Activated T-helper 17 cell treated with anti-CD3 and anti-CD28 coated beads, Interleukin-2, amount 50 U/mL, for 72 hours (primary cell): ENCODE data around the gene ETFRF1. TPM values are rescaled to one million over a fixed set of nuclear protein-coding genes. Genes with fewer than 3 reads are reported as not detected.

Experiments used
- ATAC-seq: fragments of 150-1000 bp; cut with Tn5 transposase; replicated peaks from 2 replicates; pipeline ENCODE4 v1.10.0; 2021; ENCODE audit warnings: mild to moderate bottlenecking, moderate library complexity
- H3K27ac Mint-ChIP-seq: one replicate; pipeline ENCODE4 v1.8.0; 2022; ENCODE audit warnings: mixed read lengths
- H3K27me3 Mint-ChIP-seq: one replicate; pipeline ENCODE4 v1.8.0; 2022; ENCODE audit warnings: mixed read lengths
- H3K36me3 Mint-ChIP-seq: one replicate; pipeline ENCODE4 v1.8.0; 2022; ENCODE audit warnings: low read depth, mild to moderate bottlenecking, mixed read lengths
- H3K4me1 Mint-ChIP-seq: one replicate; pipeline ENCODE4 v1.8.0; 2022; ENCODE audit warnings: mixed read lengths
- H3K4me3 Mint-ChIP-seq: one replicate; pipeline ENCODE4 v1.8.0; 2022; ENCODE audit warnings: mild to moderate bottlenecking, mixed read lengths
- H3K9me3 Mint-ChIP-seq: one replicate; pipeline ENCODE4 v1.8.0; 2022; ENCODE audit warnings: mixed read lengths
- total RNA-seq, 2 donors: library from RNA; stranded (reverse); gene quantifications; one replicate each; pipeline ENCODE4 v1.2.3, GENCODE V29; 2022

Gene ETFRF1, protein sequence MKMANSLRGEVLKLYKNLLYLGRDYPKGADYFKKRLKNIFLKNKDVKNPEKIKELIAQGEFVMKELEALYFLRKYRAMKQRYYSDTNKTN
- total RNA-seq, result 10 to 100 TPM; 11.2 to 11.8 TPM

DNA sequence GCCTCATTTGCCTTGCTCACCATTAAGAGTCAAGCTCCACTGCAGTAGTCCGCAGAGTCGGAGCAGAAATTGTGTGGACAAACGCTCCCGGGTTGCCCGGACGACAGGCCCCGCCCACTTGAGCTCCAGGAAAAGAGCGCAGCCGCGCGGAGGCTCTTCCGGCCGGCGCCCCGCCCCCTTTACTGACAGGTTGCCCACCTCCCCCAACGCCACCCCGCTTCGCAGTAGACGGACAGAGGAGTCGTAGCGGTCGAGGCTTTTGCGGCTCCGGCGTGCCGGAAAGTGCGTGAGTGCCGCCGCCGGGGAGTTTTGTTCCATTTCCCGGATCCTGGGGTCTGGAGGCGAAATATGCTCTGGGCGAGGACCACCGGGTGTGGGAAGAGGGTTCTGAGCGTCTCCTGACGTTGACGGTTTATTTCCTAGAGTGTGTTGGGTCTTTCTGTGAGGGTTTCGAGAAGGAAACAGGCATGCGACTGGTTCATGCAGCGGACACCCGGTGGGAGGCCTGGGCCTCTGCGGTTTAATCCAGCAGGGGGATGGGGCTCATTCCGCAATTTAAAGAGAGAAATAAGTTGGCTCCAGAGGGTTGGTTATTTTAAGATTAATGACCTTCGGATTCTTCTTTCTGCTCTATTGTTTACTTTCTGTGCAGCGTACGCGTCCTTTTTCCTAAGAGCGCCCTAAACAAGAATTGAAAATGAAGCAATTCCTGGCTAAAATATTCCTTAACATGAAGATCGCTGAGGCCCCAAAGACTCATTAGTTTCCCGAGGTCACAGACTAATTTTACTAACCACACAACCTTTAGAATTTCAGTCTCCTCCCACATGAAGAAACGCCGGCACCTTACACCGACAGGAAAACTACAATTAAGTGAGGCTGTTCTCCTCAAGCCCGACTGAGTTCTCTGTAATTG, at the start of gene ETFRF1, which contains the start of gene DNAI7:
TSS of gene ETFRF1 (plus strand) at position 182 of the 916 bp plus-strand sequence. CDS start 8,720 bp downstream, outside the sequence.
TSS of gene DNAI7 (minus strand) at position 105 of the 916 bp plus-strand sequence. CDS start at position 23, 82 bp downstream.
- peak; percentile 98 for ATAC-seq
- Mint-ChIP-seq H3K4me1 (peaks cover 12% of the 10 kb centered on the region), H3K4me3 (peak within 1 kb of the TSS; percentile 94), H3K9me3 (no peaks in the 10 kb centered on the region), H3K27ac (peak within 1 kb of the TSS; percentile 99), H3K27me3 (no peaks in the 10 kb centered on the region), H3K36me3 (peaks cover 5% of the 10 kb centered on the region)

DNA sequence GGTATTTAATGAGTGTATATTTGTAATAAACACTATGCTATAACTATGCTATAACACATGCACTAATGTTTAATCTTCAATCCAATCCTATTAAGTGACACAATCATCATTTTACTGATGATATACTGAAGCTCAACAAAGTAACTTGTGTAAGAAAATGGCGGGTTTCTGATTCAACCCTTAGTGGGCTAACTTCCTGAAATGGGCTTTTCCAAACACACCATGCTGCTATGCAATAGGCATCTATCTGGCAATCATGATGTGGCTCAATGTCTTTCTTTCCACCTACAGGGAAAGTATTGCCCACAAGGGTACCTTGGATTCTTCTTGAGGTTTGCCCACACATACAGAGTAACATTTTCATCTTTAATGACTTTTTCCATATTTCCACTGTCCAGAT, 48.4 kb upstream of the ETFRF1 start:
- no peaks in the 10 kb centered on the region for H3K36me3 Mint-ChIP-seq
- H3K27ac Mint-ChIP-seq, result no peak overlapping the region
- no peaks in the 10 kb centered on the region for H3K9me3 Mint-ChIP-seq
- H3K4me3 Mint-ChIP-seq, result no peak overlapping the region
- no peaks in the 10 kb centered on the region for H3K4me1 Mint-ChIP-seq
- H3K27me3 Mint-ChIP-seq, result no peaks in the 10 kb centered on the region
- ATAC-seq, result no peak

DNA sequence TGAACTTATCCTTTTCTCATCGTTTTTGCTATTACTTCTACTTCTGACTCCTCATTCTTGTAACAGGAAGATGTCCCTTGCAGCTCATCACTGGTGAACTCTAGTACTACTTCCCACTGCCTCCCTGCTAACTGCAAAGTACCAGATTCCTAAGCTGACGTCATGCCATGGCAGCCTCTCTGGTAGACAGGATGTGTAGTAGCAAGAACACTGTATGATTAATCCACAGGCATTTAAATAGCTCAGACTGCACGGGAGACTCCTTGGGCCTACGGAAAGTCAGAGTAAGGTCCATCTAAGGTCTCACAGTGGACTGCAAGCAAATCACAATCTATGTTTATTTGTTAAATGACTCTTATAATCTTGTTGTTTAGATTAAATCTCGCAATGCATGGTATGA, 43.6 kb upstream of the ETFRF1 start:
- no peaks in the 10 kb centered on the region for H3K9me3 Mint-ChIP-seq
- H3K27me3 Mint-ChIP-seq, result no peaks in the 10 kb centered on the region
- no peaks in the 10 kb centered on the region for H3K4me1 Mint-ChIP-seq
- H3K27ac Mint-ChIP-seq, result no peak overlapping the region
- H3K4me3 Mint-ChIP-seq, result no peak overlapping the region
- no peaks in the 10 kb centered on the region for H3K36me3 Mint-ChIP-seq
- no peak for ATAC-seq

DNA sequence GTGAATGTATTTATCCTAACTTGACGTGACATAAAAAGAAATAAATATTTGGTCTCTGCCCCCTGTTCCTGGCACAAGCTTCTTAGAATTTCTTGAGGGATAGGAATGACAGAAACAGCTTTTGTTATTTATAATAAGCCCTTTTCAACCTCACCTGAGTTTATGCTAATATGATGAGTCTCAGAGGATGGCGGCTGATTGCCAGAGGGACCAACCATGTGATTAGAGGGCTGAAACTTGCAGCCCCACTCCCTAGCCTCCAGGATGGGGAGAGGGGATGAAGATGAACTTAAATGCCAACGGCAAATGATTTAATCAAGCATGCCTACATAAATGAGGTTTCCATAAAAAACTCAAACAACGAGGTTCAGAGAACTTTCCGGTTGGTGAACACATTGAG, 43.0 kb upstream of the ETFRF1 start:
- Mint-ChIP-seq H3K4me3 (no peak overlapping the region), H3K27me3 (no peaks in the 10 kb centered on the region), H3K36me3 (no peaks in the 10 kb centered on the region), H3K4me1 (no peaks in the 10 kb centered on the region), H3K27ac (no peak overlapping the region), H3K9me3 (no peaks in the 10 kb centered on the region)
- ATAC-seq, result no peak

DNA sequence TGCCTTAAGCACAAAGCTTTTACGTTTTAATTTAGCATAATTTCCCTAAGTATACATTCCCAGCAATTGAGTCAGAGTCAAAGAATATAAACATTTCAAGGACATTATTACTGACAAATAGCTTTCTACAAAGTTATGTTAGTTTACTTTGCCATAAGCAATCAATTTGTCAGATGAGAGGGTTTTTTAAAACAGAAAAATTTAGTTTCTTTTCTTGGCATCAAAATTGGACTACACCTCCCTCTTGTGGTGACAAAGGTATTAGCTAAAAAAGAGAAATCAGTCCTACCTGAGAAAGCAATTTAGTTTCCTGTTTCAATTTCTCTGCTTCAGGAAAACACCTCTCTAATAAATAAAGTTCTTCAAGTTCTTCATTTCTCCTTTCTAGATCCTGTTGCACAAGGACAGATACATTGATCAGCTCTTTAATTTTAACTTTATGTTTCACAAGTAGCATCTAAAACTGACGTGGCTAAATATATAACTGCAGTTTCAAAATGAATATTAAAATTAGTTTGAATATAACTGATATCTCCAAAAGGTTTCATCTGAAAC, 39.9 kb upstream of the ETFRF1 start:
- H3K36me3 Mint-ChIP-seq, result no peaks in the 10 kb centered on the region
- H3K4me3 Mint-ChIP-seq, result peak overlapping the region; percentile 25
- H3K4me1 Mint-ChIP-seq, result no peaks in the 10 kb centered on the region
- H3K27ac Mint-ChIP-seq, result no peak overlapping the region
- no peak for ATAC-seq
- H3K9me3 Mint-ChIP-seq, result no peaks in the 10 kb centered on the region
- H3K27me3 Mint-ChIP-seq, result no peaks in the 10 kb centered on the region

DNA sequence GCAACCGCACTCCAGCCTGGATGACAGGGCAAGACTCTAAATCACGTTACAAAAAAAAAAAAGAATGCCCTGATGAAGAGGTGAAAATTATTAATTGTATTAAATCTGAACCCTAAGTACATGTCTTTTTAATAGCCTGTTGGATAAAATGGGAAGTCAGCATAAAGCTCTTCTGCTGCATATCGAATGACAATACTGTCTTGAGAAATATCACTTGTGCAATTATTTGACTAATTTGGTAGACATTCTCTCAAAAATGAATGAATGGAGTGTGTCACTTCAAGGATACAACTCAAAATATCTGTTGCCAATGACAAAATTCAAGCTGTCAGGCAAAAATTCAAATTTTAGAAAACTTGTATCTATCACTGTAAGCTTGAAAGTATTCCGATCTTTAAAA, 39.0 kb upstream of the ETFRF1 start:
- Mint-ChIP-seq H3K4me3 (no peak overlapping the region), H3K4me1 (no peaks in the 10 kb centered on the region), H3K36me3 (no peaks in the 10 kb centered on the region), H3K27ac (no peak overlapping the region), H3K27me3 (no peaks in the 10 kb centered on the region), H3K9me3 (no peaks in the 10 kb centered on the region)
- ATAC-seq, result no peak

DNA sequence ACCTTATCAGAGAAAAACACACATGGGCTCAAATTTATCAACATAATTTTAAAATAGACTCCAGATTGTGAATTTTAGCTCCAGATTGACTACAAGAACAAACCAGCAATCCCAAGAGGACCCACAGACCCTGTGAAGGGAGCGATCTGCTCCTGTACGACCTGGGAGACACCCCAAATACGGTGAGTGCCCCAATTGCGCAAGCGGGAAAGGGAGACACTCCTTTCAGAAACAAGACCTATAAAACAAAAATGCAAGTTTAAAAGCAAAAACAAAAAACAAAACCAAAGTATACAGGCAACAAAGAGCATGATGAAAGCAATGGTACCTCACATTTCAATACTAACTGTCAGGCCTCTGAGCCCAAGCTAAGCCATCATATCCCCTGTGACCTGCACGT, 32.2 kb upstream of the ETFRF1 start:
- Mint-ChIP-seq H3K4me3 (no peak overlapping the region), H3K27ac (no peak overlapping the region), H3K9me3 (no peaks in the 10 kb centered on the region), H3K36me3 (no peaks in the 10 kb centered on the region), H3K4me1 (no peaks in the 10 kb centered on the region), H3K27me3 (no peaks in the 10 kb centered on the region)
- no peak for ATAC-seq

DNA sequence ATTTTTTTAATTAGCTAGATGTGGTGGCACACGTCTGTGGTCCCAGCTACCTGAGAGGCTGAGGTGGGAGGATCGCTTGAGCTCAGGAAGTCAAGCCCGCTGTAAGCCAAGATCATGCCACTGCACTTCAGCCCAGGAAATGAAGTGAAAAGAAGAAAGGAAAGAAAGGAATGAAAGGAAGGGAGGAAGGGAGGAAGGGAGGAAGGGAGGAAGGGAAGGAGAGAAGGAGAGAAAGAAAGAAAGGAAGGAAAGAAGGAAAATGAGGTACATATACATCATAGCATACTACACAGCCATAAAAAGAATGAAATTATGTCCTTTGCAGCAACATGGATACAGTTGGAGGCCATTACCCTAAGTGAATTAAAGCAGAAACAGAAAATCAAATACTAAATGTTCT, 12.3 kb upstream of the ETFRF1 start:
- H3K27ac Mint-ChIP-seq, result no peak overlapping the region
- no peak for ATAC-seq
- H3K4me3 Mint-ChIP-seq, result no peak overlapping the region
- no peaks in the 10 kb centered on the region for H3K36me3 Mint-ChIP-seq
- no peaks in the 10 kb centered on the region for H3K9me3 Mint-ChIP-seq
- H3K27me3 Mint-ChIP-seq, result no peaks in the 10 kb centered on the region
- peaks cover 12% of the 10 kb centered on the region for H3K4me1 Mint-ChIP-seq

DNA sequence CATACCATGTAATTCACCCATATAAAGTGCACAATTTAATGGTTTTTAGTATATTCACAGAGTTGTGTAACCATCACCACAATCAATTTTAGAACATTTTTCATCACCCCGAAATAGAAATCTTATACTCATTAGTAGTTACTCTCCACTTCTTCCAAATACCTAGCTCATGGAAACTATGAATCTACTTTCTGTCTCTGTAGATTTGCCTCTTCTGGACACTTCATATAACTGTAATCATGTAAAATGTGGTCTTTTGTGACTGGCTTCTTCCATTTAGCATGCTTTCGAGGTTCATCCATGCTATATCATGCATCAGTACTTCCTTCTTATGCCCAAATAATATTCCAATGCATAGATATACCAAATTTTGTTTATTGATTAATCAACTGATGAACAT, 10.9 kb upstream of the ETFRF1 start:
- Mint-ChIP-seq H3K9me3 (no peaks in the 10 kb centered on the region), H3K36me3 (no peaks in the 10 kb centered on the region), H3K27me3 (no peaks in the 10 kb centered on the region), H3K4me3 (no peak overlapping the region), H3K27ac (no peak overlapping the region), H3K4me1 (peaks cover 12% of the 10 kb centered on the region)
- peak; percentile 35 for ATAC-seq

DNA sequence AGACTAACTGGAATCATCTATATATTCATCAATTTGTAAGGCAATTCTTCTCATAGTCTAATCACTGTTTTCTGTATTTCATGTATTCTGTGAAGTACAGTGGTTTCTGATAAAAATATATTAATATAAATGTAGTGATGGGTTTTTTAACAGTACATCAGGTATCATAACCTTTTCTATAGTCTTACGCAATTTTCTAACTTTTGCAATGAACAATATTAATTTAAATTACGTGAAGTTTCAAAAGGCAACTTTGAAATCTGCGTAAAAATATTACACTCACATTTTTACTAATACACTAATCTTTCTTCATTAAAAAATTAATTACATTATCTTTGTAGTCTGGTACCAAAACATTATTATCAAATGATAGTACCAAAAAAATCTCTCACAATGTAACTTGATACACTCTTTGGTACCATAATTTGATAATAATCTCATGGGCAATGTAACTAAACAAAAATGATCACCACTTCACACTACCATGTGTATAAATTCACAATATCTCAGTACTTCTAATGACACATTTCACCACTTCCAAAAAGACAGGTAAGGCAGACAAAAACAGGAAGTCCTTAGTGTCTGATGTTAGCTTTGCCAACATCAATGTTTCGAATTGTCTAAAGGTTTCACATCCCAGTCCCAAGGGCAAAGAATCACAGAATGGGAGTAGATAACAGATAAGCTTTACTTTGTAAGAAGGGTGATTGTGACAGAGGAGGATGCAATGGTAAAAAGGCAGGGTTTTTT, 8.8 kb upstream of the ETFRF1 start:
- peak; percentile 68 for ATAC-seq
- Mint-ChIP-seq H3K27me3 (no peaks in the 10 kb centered on the region), H3K27ac (peak overlapping the region; percentile 46)

DNA sequence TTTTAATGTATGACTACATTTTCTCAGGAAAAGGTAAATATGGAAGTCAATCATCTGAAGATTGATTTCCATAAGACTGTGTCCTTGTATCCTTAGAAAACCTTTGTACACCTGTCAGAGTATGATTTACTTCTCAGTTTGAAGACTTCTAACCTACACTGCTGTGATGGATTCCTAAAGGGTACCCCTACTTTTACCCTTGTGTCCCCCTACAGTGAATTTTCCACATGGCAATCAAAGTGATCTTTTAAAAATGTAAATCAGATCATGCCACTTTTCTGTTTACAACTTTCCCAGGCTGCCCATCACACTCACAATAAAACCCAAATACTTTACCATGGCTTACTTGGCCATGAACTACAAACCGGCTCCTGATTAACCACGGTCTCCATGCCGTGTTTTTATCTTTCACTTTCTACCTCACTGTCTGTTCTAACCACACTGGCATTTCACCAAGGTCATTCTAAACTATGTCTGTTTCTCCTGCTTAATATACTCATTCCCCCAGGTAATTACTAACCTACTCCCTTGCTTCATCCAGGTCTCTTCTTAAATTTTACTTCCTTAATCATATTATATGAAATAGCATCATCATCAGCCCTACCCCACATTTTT, 8.1 kb upstream of the ETFRF1 start:
- Mint-ChIP-seq H3K4me3 (peak overlapping the region; percentile 59), H3K27me3 (no peaks in the 10 kb centered on the region), H3K27ac (peak overlapping the region; percentile 46), H3K9me3 (no peaks in the 10 kb centered on the region), H3K4me1 (peaks cover 12% of the 10 kb centered on the region), H3K36me3 (no peaks in the 10 kb centered on the region)
- ATAC-seq, result peak; percentile 87

More for the DNA sequence above, 8.8 kb upstream of the ETFRF1 start:
- Mint-ChIP-seq H3K4me3 (peak overlapping the region; percentile 59), H3K9me3 (no peaks in the 10 kb centered on the region), H3K36me3 (no peaks in the 10 kb centered on the region), H3K4me1 (peaks cover 12% of the 10 kb centered on the region)

DNA sequence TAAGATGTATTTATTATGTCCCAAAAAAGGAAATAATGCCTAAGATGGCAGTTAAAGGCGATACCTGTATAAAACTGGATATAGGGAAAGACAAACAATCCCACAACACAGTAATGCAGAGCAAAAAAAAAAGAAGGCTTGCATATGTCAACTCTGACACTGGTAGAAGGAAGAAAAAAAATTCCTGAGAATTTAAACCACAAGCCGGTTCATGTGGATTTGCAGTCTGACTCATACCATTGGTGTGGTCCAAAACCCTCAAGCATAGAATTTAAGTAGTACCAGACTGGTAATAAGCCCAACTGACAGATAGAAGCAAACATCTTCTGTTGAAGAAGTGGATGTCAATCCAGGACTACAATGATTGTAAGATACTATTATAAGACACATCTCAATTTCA, 7.3 kb upstream of the ETFRF1 start:
- Mint-ChIP-seq H3K27ac (no peak overlapping the region), H3K27me3 (no peaks in the 10 kb centered on the region), H3K36me3 (no peaks in the 10 kb centered on the region), H3K4me1 (peaks cover 12% of the 10 kb centered on the region), H3K9me3 (no peaks in the 10 kb centered on the region), H3K4me3 (no peak overlapping the region)
- no peak for ATAC-seq

DNA sequence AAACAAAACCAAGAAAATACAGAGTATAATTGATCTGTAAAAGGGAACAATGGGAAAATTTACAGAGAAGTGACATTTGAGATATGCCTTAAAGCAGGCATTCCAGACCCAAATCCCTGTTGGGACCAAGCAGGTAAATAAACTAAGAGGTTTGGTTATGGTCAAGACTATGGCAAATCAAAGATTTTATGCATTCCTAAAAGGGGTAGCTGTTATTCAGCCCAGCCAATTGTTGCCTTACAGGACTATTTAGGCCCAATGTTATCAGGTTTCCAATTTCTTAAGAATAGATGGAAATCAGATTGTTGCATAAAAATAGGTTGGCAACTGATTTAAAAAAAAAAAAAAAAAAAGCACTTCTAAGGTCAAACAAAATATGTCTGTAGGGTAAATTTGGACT, 5.4 kb upstream of the ETFRF1 start:
- ATAC-seq, result no peak
- H3K4me1 Mint-ChIP-seq, result peaks cover 12% of the 10 kb centered on the region
- H3K9me3 Mint-ChIP-seq, result no peaks in the 10 kb centered on the region
- no peaks in the 10 kb centered on the region for H3K27me3 Mint-ChIP-seq
- H3K36me3 Mint-ChIP-seq, result no peaks in the 10 kb centered on the region
- H3K27ac Mint-ChIP-seq, result no peak overlapping the region
- no peak overlapping the region for H3K4me3 Mint-ChIP-seq

DNA sequence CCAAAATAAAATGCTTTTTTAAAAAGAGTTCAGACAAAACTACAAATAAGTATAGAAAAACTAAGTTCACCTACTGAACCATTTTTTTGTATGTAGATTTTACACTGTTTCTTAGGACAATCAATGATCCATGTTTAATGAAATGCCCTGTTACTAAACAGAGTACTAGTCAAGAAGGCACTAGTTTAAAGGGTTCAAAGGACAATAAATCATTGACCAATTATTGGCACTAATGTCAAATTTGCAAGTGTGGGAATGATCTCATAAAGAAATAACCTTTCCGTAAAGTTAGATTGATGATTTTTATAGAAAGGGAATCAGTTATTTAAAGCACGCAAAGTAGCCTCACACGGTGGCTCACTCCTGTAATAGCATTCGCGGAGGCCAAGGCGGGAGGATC, 4.2 kb upstream of the ETFRF1 start:
- Mint-ChIP-seq H3K27ac (no peak overlapping the region), H3K4me1 (peaks cover 21% of the 10 kb centered on the region), H3K9me3 (no peaks in the 10 kb centered on the region), H3K27me3 (no peaks in the 10 kb centered on the region), H3K4me3 (no peak overlapping the region), H3K36me3 (peaks cover 5% of the 10 kb centered on the region)
- no peak for ATAC-seq
